ENCODE results near the gene CNOT6L.

GRCh38 chr4:77845400-77845799 lies 26.2 kb upstream of the CNOT6L start:
- no peak for TF ChIP-seq CTCF (IDR thresholded peaks at IDR 0.05 in 8 of 11, conservative IDR thresholded peaks at IDR 0.05 in 3 of 11)
- no peak for TF ChIP-seq POLR2A (IDR thresholded peaks at IDR 0.05)

All from spleen (tissue), 7 donors.